ENCODE data around the gene TEX26.

TEX26 gene

GRCh38 chr13:31016342-31017325, 84.2 kb downstream of the TEX26 start:
- no peak for DNase-seq

- no peak for DNase-seq
These were observed 86.1 kb downstream of the TEX26 start for GRCh38 chr13:31018511-31018910.

GRCh38 chr13:31020996-31021395, 88.5 kb downstream of the TEX26 start:
- no peak for DNase-seq

- no peak for DNase-seq
These were observed 89.9 kb downstream of the TEX26 start for GRCh38 chr13:31022288-31022895.

- DNase-seq = no peak
These were observed 90.6 kb downstream of the TEX26 start for GRCh38 chr13:31022928-31023530.

Measured in GOT3 (cell line).